ENCODE results near the gene KCNMA1. TPM values are rescaled to one million over a fixed set of nuclear protein-coding genes. Genes with fewer than 3 reads are reported as not detected.

Gene KCNMA1
- total and polyA plus RNA-seq, 4 experiments from 2014 or later: 0.26 TPM; not detected in 3

GRCh38 chr10:77553311-77553710 is 84.3 kb downstream of the KCNMA1 start:
- no peaks in the 10 kb centered on the region for H3K27me3 ChIP-seq (ENCODE audit: insufficient read depth, low read length)
- H3K27ac Mint-ChIP-seq: no peak overlapping the region
- ChIA-PET CTCF (ENCODE audit: partially characterized antibody) (no interaction called here), POLR2A (ENCODE audit: partially characterized antibody) (no interaction called here)
- DNase-seq: no peak
- no peak overlapping the region for H3K4me3 ChIP-seq (ENCODE audit: low read length in 2 of 2)
- no peak overlapping the region for H3K27ac ChIP-seq (ENCODE audit: low read depth, low read length)
- H3K9me3 ChIP-seq (ENCODE audit: control insufficient read depth in 1 of 2, low read length in 2 of 2): no peaks in the 10 kb centered on the region
- no peaks in the 10 kb centered on the region for H3K4me1 ChIP-seq (ENCODE audit: insufficient read depth, low read length)
- peaks cover 0 to 10% of the 10 kb centered on the region in 2 donors for H3K27me3 Mint-ChIP-seq
- no peaks in the 10 kb centered on the region for H3K36me3 ChIP-seq (ENCODE audit: insufficient read depth, low read length)
- no peak overlapping the region for H3K4me3 Mint-ChIP-seq
- H3K9me3 Mint-ChIP-seq: peaks cover 0 to 2% (median 0%) of the 10 kb centered on the region in 8 donors
- intact Hi-C loops (cut with micrococcal nuclease): no loop called here
- H3K36me3 Mint-ChIP-seq: no peaks in the 10 kb centered on the region
- H3K4me1 Mint-ChIP-seq: no peaks in the 10 kb centered on the region

- Mint-ChIP-seq H3K36me3 (no peaks in the 10 kb centered on the region), H3K27ac (no peak overlapping the region), H3K4me3 (no peak overlapping the region), H3K27me3 (peaks cover 0 to 10% of the 10 kb centered on the region in 2 donors), H3K4me1 (no peaks in the 10 kb centered on the region), H3K9me3 (peaks cover 0 to 2% (median 0%) of the 10 kb centered on the region in 8 donors)
- CTCF ChIA-PET (ENCODE audit: partially characterized antibody): no interaction called here
- no peak overlapping the region for H3K4me3 ChIP-seq (ENCODE audit: low read length in 2 of 2)
- H3K9me3 ChIP-seq (ENCODE audit: control insufficient read depth in 1 of 2, low read length in 2 of 2): no peaks in the 10 kb centered on the region
- POLR2A ChIA-PET (ENCODE audit: partially characterized antibody): no interaction called here
- no peaks in the 10 kb centered on the region for H3K4me1 ChIP-seq (ENCODE audit: insufficient read depth, low read length)
- H3K27ac ChIP-seq (ENCODE audit: low read depth, low read length): no peak overlapping the region
- no peak for DNase-seq
- H3K27me3 ChIP-seq (ENCODE audit: insufficient read depth, low read length): no peaks in the 10 kb centered on the region
- no peaks in the 10 kb centered on the region for H3K36me3 ChIP-seq (ENCODE audit: insufficient read depth, low read length)
- intact Hi-C loops (cut with micrococcal nuclease): no loop called here
Observed at GRCh38 chr10:77552252-77552651, 85.4 kb downstream of the KCNMA1 start.

- DNase-seq: no peak
- Mint-ChIP-seq H3K4me1 (no peaks in the 10 kb centered on the region), H3K36me3 (no peaks in the 10 kb centered on the region), H3K27ac (no peak overlapping the region), H3K9me3 (peaks cover 0 to 4% (median 0%) of the 10 kb centered on the region in 8 donors), H3K27me3 (peaks cover 2 to 8% of the 10 kb centered on the region in 2 donors), H3K4me3 (no peak overlapping the region)
- Histone ChIP-seq H3K36me3 (ENCODE audit: insufficient read depth, low read length) (no peaks in the 10 kb centered on the region), H3K4me3 (ENCODE audit: low read length in 2 of 2) (no peak overlapping the region), H3K4me1 (ENCODE audit: insufficient read depth, low read length) (no peaks in the 10 kb centered on the region), H3K27me3 (ENCODE audit: insufficient read depth, low read length) (no peaks in the 10 kb centered on the region), H3K9me3 (ENCODE audit: control insufficient read depth in 1 of 2, low read length in 2 of 2) (no peaks in the 10 kb centered on the region), H3K27ac (ENCODE audit: low read depth, low read length) (no peak overlapping the region)
- POLR2A ChIA-PET (ENCODE audit: partially characterized antibody): no interaction called here
- intact Hi-C loops (cut with micrococcal nuclease): no loop called here
- CTCF ChIA-PET (ENCODE audit: partially characterized antibody): no interaction called here
Observed at GRCh38 chr10:77550378-77550777, 87.2 kb downstream of the KCNMA1 start.

GRCh38 chr10:77548671-77549070 is 88.9 kb downstream of the KCNMA1 start:
- Histone ChIP-seq H3K36me3 (ENCODE audit: insufficient read depth, low read length) (no peaks in the 10 kb centered on the region), H3K27ac (ENCODE audit: low read depth, low read length) (no peak overlapping the region), H3K9me3 (ENCODE audit: control insufficient read depth in 1 of 2, low read length in 2 of 2) (no peaks in the 10 kb centered on the region), H3K4me3 (ENCODE audit: low read length in 2 of 2) (no peak overlapping the region), H3K27me3 (ENCODE audit: insufficient read depth, low read length) (no peaks in the 10 kb centered on the region), H3K4me1 (ENCODE audit: insufficient read depth, low read length) (no peaks in the 10 kb centered on the region)
- CTCF ChIA-PET (ENCODE audit: partially characterized antibody): no interaction called here
- Mint-ChIP-seq H3K36me3 (no peaks in the 10 kb centered on the region), H3K4me3 (no peak overlapping the region), H3K27me3 (peaks cover 2 to 6% of the 10 kb centered on the region in 2 donors), H3K27ac (no peak overlapping the region), H3K9me3 (peaks cover 0 to 9% (median 1%) of the 10 kb centered on the region in 8 donors), H3K4me1 (no peaks in the 10 kb centered on the region)
- DNase-seq: no peak
- intact Hi-C loops (cut with micrococcal nuclease): no loop called here
- POLR2A ChIA-PET (ENCODE audit: partially characterized antibody): no interaction called here

- H3K36me3 ChIP-seq (ENCODE audit: insufficient read depth, low read length): no peaks in the 10 kb centered on the region
- no peaks in the 10 kb centered on the region for H3K27me3 ChIP-seq (ENCODE audit: insufficient read depth, low read length)
- DNase-seq: no peak
- Mint-ChIP-seq H3K27me3 (peaks cover 2 to 6% of the 10 kb centered on the region in 2 donors), H3K4me1 (no peaks in the 10 kb centered on the region), H3K27ac (no peak overlapping the region), H3K9me3 (peaks cover 0 to 11% (median 2%) of the 10 kb centered on the region in 8 donors), H3K36me3 (no peaks in the 10 kb centered on the region), H3K4me3 (no peak overlapping the region)
- no peak overlapping the region for H3K4me3 ChIP-seq (ENCODE audit: low read length in 2 of 2)
- H3K27ac ChIP-seq (ENCODE audit: low read depth, low read length): no peak overlapping the region
- H3K9me3 ChIP-seq (ENCODE audit: control insufficient read depth in 1 of 2, low read length in 2 of 2): no peaks in the 10 kb centered on the region
- CTCF ChIA-PET (ENCODE audit: partially characterized antibody): no interaction called here
- H3K4me1 ChIP-seq (ENCODE audit: insufficient read depth, low read length): no peaks in the 10 kb centered on the region
- intact Hi-C loops (cut with micrococcal nuclease): no loop called here
- POLR2A ChIA-PET (ENCODE audit: partially characterized antibody): no interaction called here
Observed at GRCh38 chr10:77548157-77548556, 89.5 kb downstream of the KCNMA1 start.

GRCh38 chr10:77547307-77548050 is 90.1 kb downstream of the KCNMA1 start:
- H3K27me3 Mint-ChIP-seq: peaks cover 2 to 6% of the 10 kb centered on the region in 2 donors
- H3K4me3 Mint-ChIP-seq: no peak overlapping the region
- Histone ChIP-seq H3K4me3 (ENCODE audit: low read length in 2 of 2) (no peak overlapping the region), H3K36me3 (ENCODE audit: insufficient read depth, low read length) (no peaks in the 10 kb centered on the region), H3K27ac (ENCODE audit: low read depth, low read length) (no peak overlapping the region), H3K9me3 (ENCODE audit: control insufficient read depth in 1 of 2, low read length in 2 of 2) (no peaks in the 10 kb centered on the region), H3K4me1 (ENCODE audit: insufficient read depth, low read length) (no peaks in the 10 kb centered on the region), H3K27me3 (ENCODE audit: insufficient read depth, low read length) (no peaks in the 10 kb centered on the region)
- H3K9me3 Mint-ChIP-seq: peaks cover 0 to 13% (median 5%) of the 10 kb centered on the region in 8 donors
- H3K36me3 Mint-ChIP-seq: no peaks in the 10 kb centered on the region
- H3K27ac Mint-ChIP-seq: no peak overlapping the region
- CTCF ChIA-PET (ENCODE audit: partially characterized antibody): no interaction called here
- no peaks in the 10 kb centered on the region for H3K4me1 Mint-ChIP-seq
- intact Hi-C loops (cut with micrococcal nuclease): no loop called here
- DNase-seq: no peak
- POLR2A ChIA-PET (ENCODE audit: partially characterized antibody): no interaction called here

- no peaks in the 10 kb centered on the region for H3K36me3 ChIP-seq (ENCODE audit: insufficient read depth, low read length)
- H3K9me3 ChIP-seq (ENCODE audit: control insufficient read depth in 1 of 2, low read length in 2 of 2): no peaks in the 10 kb centered on the region
- no peak for DNase-seq
- no peak overlapping the region for H3K27ac ChIP-seq (ENCODE audit: low read depth, low read length)
- Mint-ChIP-seq H3K36me3 (no peaks in the 10 kb centered on the region), H3K27me3 (peaks cover 2 to 6% of the 10 kb centered on the region in 2 donors), H3K4me1 (no peaks in the 10 kb centered on the region), H3K27ac (no peak overlapping the region), H3K9me3 (peaks cover 0 to 13% (median 7%) of the 10 kb centered on the region in 8 donors), H3K4me3 (no peak overlapping the region)
- no peaks in the 10 kb centered on the region for H3K4me1 ChIP-seq (ENCODE audit: insufficient read depth, low read length)
- POLR2A ChIA-PET (ENCODE audit: partially characterized antibody): no interaction called here
- intact Hi-C loops (cut with micrococcal nuclease): no loop called here
- H3K4me3 ChIP-seq (ENCODE audit: low read length in 2 of 2): no peak overlapping the region
- CTCF ChIA-PET (ENCODE audit: partially characterized antibody): no interaction called here
- no peaks in the 10 kb centered on the region for H3K27me3 ChIP-seq (ENCODE audit: insufficient read depth, low read length)
Observed at GRCh38 chr10:77546042-77546441, 91.6 kb downstream of the KCNMA1 start.

Measured in CD4-positive, alpha-beta memory T cell (primary cell).